ENCODE measurements around the gene NCAM1.

- TF ChIP-seq CTCF (conservative IDR thresholded peaks at IDR 0.05; ENCODE audit: low read depth in 2 of 2) (no peak), EZH2 (IDR thresholded peaks at IDR 0.05; ENCODE audit: low read depth, unreplicated experiment) (no peak), CREB1 (CRISPR knock-in tag; IDR thresholded peaks at IDR 0.05; ENCODE audit: low read depth) (no peak), POLR2AphosphoS5 (IDR thresholded peaks at IDR 0.05; ENCODE audit: low read depth) (no peak), ZNF114 (CRISPR knock-in tag; IDR thresholded peaks at IDR 0.05) (no peak), STAT1 (IDR thresholded peaks at IDR 0.05; ENCODE audit: unreplicated experiment) (no peak), EZH2phosphoT487 (IDR thresholded peaks at IDR 0.05; ENCODE audit: unreplicated experiment) (no peak)
- TF ChIP-seq, protein P1, sequence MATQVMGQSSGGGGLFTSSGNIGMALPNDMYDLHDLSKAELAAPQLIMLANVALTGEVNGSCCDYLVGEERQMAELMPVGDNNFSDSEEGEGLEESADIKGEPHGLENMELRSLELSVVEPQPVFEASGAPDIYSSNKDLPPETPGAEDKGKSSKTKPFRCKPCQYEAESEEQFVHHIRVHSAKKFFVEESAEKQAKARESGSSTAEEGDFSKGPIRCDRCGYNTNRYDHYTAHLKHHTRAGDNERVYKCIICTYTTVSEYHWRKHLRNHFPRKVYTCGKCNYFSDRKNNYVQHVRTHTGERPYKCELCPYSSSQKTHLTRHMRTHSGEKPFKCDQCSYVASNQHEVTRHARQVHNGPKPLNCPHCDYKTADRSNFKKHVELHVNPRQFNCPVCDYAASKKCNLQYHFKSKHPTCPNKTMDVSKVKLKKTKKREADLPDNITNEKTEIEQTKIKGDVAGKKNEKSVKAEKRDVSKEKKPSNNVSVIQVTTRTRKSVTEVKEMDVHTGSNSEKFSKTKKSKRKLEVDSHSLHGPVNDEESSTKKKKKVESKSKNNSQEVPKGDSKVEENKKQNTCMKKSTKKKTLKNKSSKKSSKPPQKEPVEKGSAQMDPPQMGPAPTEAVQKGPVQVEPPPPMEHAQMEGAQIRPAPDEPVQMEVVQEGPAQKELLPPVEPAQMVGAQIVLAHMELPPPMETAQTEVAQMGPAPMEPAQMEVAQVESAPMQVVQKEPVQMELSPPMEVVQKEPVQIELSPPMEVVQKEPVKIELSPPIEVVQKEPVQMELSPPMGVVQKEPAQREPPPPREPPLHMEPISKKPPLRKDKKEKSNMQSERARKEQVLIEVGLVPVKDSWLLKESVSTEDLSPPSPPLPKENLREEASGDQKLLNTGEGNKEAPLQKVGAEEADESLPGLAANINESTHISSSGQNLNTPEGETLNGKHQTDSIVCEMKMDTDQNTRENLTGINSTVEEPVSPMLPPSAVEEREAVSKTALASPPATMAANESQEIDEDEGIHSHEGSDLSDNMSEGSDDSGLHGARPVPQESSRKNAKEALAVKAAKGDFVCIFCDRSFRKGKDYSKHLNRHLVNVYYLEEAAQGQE (IDR thresholded peaks at IDR 0.05; ENCODE audit: unreplicated experiment), result no peak
- TF ChIP-seq, protein P2, sequence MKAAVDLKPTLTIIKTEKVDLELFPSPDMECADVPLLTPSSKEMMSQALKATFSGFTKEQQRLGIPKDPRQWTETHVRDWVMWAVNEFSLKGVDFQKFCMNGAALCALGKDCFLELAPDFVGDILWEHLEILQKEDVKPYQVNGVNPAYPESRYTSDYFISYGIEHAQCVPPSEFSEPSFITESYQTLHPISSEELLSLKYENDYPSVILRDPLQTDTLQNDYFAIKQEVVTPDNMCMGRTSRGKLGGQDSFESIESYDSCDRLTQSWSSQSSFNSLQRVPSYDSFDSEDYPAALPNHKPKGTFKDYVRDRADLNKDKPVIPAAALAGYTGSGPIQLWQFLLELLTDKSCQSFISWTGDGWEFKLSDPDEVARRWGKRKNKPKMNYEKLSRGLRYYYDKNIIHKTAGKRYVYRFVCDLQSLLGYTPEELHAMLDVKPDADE (IDR thresholded peaks at IDR 0.05), result no peak
Measured at GRCh38 chr11:113167599-113167998, 206.4 kb downstream of the NCAM1 start.
